Ascending aorta (tissue), 2 donors: ENCODE results near the gene LRRC45. TPM values are rescaled to one million over a fixed set of nuclear protein-coding genes. Genes with fewer than 3 reads are reported as not detected.

Source experiments
- DNase-seq, 2 donors: peaks; one replicate each; pipeline ENCODE4 v3.0.0-alpha.2; 2019; ENCODE audit warnings: low spot score in 2 of 2
- H3K27ac ChIP-seq, 2 donors: fragments of 200-600 bp; sonication (generic); one replicate each; pipeline ENCODE4 v1.5.1; 2016 to 2017; ENCODE audit warnings: mild to moderate bottlenecking in 1 of 2
- H3K27me3 ChIP-seq: fragments of 200-600 bp; sonication (generic); one replicate; pipeline ENCODE4 v1.5.1; 2017
- H3K36me3 ChIP-seq, 2 donors: fragments of 200-600 bp; sonication (generic); one replicate each; pipeline ENCODE4 v1.5.1; 2016
- H3K4me1 ChIP-seq, 2 donors: fragments of 200-600 bp; sonication (generic); one replicate each; pipeline ENCODE4 v1.5.1; 2016 to 2017; ENCODE audit warnings: mild to moderate bottlenecking in 1 of 2
- H3K4me3 ChIP-seq, 2 donors: fragments of 200-600 bp; sonication (generic); one replicate each; pipeline ENCODE4 v1.5.1; 2016 to 2017; ENCODE audit warnings: mild to moderate bottlenecking in 1 of 2
- H3K9me3 ChIP-seq, 2 donors: fragments of 200-600 bp; sonication (generic); one replicate each; pipeline ENCODE4 v1.5.1; 2016
- CTCF ChIP-seq, 3 experiments: fragments of 200-600 bp in 2 of 3; fragments of 450-650 bp in 1 of 3; sonication (generic) in 2 of 3; IDR thresholded peaks; one replicate each; pipeline ENCODE4 v1.5.1; 2016 to 2019; ENCODE audit warnings: antibody characterized with exemption in 3 of 3, mild to moderate bottlenecking in 1 of 3, moderate library complexity in 1 of 3
- intact Hi-C: fragments of 100-400 bp; cut with DNase I; formaldehyde crosslinking; loops from one replicate; pipeline ENCODE4 v1.15.1; 2023
- total RNA-seq: library from RNA; depleted of rRNA; stranded (reverse); fragments of >200 nt; gene quantifications from one replicate; pipeline ENCODE4 v1.1.0, GENCODE V29; 2016

The LRRC45 gene
- total RNA-seq, 1 donor from 2014 or later: 2.0 TPM

- DNase-seq: no peak
- H3K36me3 ChIP-seq: no peaks in the 10 kb centered on the region
- no peaks in the 10 kb centered on the region for H3K9me3 ChIP-seq
- TF ChIP-seq CTCF (IDR thresholded peaks at IDR 0.05): no peak
- H3K4me3 ChIP-seq: no peak overlapping the region
- intact Hi-C loops: no loop called here
- peaks cover 8% of the 10 kb centered on the region for H3K27me3 ChIP-seq
- peaks cover 21 to 34% of the 10 kb centered on the region in 2 donors for H3K4me1 ChIP-seq
- H3K27ac ChIP-seq: no peak overlapping the region
Observed at GRCh38 chr17:82034371-82035011, 11.4 kb downstream of the LRRC45 start.

- H3K4me3 ChIP-seq: no peak overlapping the region
- intact Hi-C loops: no loop called here
Observed at GRCh38 chr17:82035488-82035887, 12.4 kb downstream of the LRRC45 start.

GRCh38 chr17:82035956-82036633 lies 13.0 kb downstream of the LRRC45 start:
- peak overlapping the region; percentile 83 to 93 for H3K27ac ChIP-seq
- intact Hi-C loops: no loop called here
- TF ChIP-seq CTCF (IDR thresholded peaks at IDR 0.05): no peak
- DNase-seq: no peak
- no peaks in the 10 kb centered on the region for H3K9me3 ChIP-seq
- H3K4me3 ChIP-seq: peak overlapping the region; percentile 72 to 75
- no peaks in the 10 kb centered on the region for H3K36me3 ChIP-seq
- peaks cover 15 to 22% of the 10 kb centered on the region in 2 donors for H3K4me1 ChIP-seq
- peaks cover 8% of the 10 kb centered on the region for H3K27me3 ChIP-seq

More at GRCh38 chr17:82035488-82035887, 12.4 kb downstream of the LRRC45 start:
- no peaks in the 10 kb centered on the region for H3K36me3 ChIP-seq
- no peak for DNase-seq
- H3K27me3 ChIP-seq: peaks cover 8% of the 10 kb centered on the region
- TF ChIP-seq CTCF (IDR thresholded peaks at IDR 0.05): no peak
- H3K4me1 ChIP-seq: peaks cover 17 to 28% of the 10 kb centered on the region in 2 donors
- no peak overlapping the region for H3K27ac ChIP-seq
- no peaks in the 10 kb centered on the region for H3K9me3 ChIP-seq

GRCh38 chr17:82036634-82037091 lies 13.6 kb downstream of the LRRC45 start:
- no peak for DNase-seq
- intact Hi-C loops: loop anchor here (1.0 kb wide), 2 partner anchors 13 to 62 kb away; partner anchors contain the start of genes FASN and LRRC45
- H3K4me3 ChIP-seq: peak overlapping the region; percentile 72 to 75
- peaks cover 15 to 20% of the 10 kb centered on the region in 2 donors for H3K4me1 ChIP-seq
- H3K27me3 ChIP-seq: peaks cover 8% of the 10 kb centered on the region
- TF ChIP-seq CTCF (IDR thresholded peaks at IDR 0.05): no peak
- peak overlapping the region; percentile 83 to 93 for H3K27ac ChIP-seq
- H3K9me3 ChIP-seq: no peaks in the 10 kb centered on the region
- H3K36me3 ChIP-seq: no peaks in the 10 kb centered on the region

- peak; percentile 93 to 99 for DNase-seq
- intact Hi-C loops: loop anchor here (1.0 kb wide), 2 partner anchors 14 to 61 kb away; partner anchors contain the start of genes FASN and LRRC45
- Histone ChIP-seq H3K27ac (peak within 1 kb of the TSS; percentile 83 to 93), H3K27me3 (peaks cover 3% of the 10 kb centered on the region), H3K36me3 (no peaks in the 10 kb centered on the region), H3K4me1 (peaks cover 12 to 16% of the 10 kb centered on the region in 2 donors), H3K9me3 (no peaks in the 10 kb centered on the region), H3K4me3 (peak within 1 kb of the TSS; percentile 72 to 75)
- TF ChIP-seq CTCF (IDR thresholded peaks at IDR 0.05): peak; percentile 71 to 83 (median 73)
Observed at GRCh38 chr17:82037092-82037888, 14.2 kb downstream of the LRRC45 start, which contains the start of gene DCXR. DCXR (minus strand) TSS chr17:82037697; CDS start chr17:82037682, 15 bp downstream.
